Measurements from ENCODE around the gene AGRN. TPM values are rescaled to one million over a fixed set of nuclear protein-coding genes. Genes with fewer than 3 reads are reported as not detected.

AGRN gene
- total RNA-seq, 1 donor = 95.9 TPM

- TF ChIP-seq CTCF (IDR thresholded peaks at IDR 0.05; ENCODE audit: insufficient read depth, low read depth, low read length) = no peak
- H3K4me3 ChIP-seq (ENCODE audit: low read depth, low read length) = no peak overlapping the region
- no peak for DNase-seq (ENCODE audit: low read depth)
Measured at GRCh38 chr1:1085911-1086841, 66.3 kb downstream of the AGRN start.

- no peak for TF ChIP-seq CTCF (IDR thresholded peaks at IDR 0.05; ENCODE audit: insufficient read depth, low read depth, low read length)
- DNase-seq (ENCODE audit: low read depth) = no peak
- no peak overlapping the region for H3K4me3 ChIP-seq (ENCODE audit: low read depth, low read length)
Measured at GRCh38 chr1:1086911-1087341, 67.0 kb downstream of the AGRN start.

- no peak overlapping the region for H3K4me3 ChIP-seq (ENCODE audit: low read depth, low read length)
- TF ChIP-seq CTCF (IDR thresholded peaks at IDR 0.05; ENCODE audit: insufficient read depth, low read depth, low read length) = no peak
- no peak for DNase-seq (ENCODE audit: low read depth)
Measured at GRCh38 chr1:1087351-1088028, 67.6 kb downstream of the AGRN start.

- no peak for DNase-seq (ENCODE audit: low read depth)
- TF ChIP-seq CTCF (IDR thresholded peaks at IDR 0.05; ENCODE audit: insufficient read depth, low read depth, low read length) = no peak
- H3K4me3 ChIP-seq (ENCODE audit: low read depth, low read length) = no peak overlapping the region
Measured at GRCh38 chr1:1088029-1088800, 68.3 kb downstream of the AGRN start.

GRCh38 chr1:1088801-1089680 lies 69.1 kb downstream of the AGRN start:
- no peak for DNase-seq (ENCODE audit: low read depth)
- no peak for TF ChIP-seq CTCF (IDR thresholded peaks at IDR 0.05; ENCODE audit: insufficient read depth, low read depth, low read length)
- H3K4me3 ChIP-seq (ENCODE audit: low read depth, low read length) = no peak overlapping the region

Measured in fibroblast of villous mesenchyme (primary cell).